Epithelial cell of prostate (primary cell): Measurements from ENCODE around the gene CNRIP1.
"Not testable (repeated sequence)": the region's sequence is repeated elsewhere in the genome, so short reads cannot be mapped to it uniquely, and the experiment has no call there.

Experiments used
- DNase-seq: peaks from one replicate; pipeline ENCODE4 v3.0.0-alpha.2; 2011; ENCODE audit warnings: low read depth, low spot score
- H3K27ac ChIP-seq: fragments of 450-650 bp; 2 replicates; pipeline ENCODE4 v1.5.1; 2017; ENCODE audit warnings: mild to moderate bottlenecking

The CNRIP1 gene

DNA sequence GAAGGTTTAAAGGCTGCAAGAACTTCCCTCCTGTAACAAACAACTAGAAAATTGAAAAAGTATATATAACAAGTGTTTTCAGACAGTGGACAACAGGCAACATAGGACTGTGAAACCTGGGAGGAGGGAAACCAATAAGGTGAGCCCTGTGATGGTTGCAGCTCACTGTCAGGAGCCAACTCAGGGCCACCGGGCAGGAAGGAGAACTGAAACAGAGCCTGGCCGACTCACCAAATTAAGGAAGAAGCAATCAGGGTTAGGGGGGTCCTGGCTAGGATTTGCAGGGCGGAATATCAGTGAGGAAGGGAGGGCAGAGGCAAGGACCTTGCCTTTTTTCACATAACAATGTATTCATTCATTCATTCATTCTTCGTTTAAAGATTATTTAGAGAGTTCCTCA, 21.8 kb upstream of the CNRIP1 start:
- no peak overlapping the region for H3K27ac ChIP-seq
- DNase-seq, result no peak

DNA sequence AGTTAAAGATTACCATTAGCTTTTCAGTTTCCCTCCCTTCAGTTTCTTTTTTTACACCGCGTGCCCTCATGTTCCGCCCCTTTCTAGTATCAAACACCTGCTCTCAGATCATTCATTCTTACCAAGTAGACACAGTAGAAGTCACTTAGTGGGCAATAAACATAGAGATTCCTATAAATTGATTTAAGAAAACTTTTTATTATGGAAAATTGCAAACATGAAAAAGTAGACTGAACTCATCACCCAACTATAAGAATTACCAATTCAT, 21.2 kb upstream of the CNRIP1 start:
- no peak overlapping the region for H3K27ac ChIP-seq
- no peak for DNase-seq

DNA sequence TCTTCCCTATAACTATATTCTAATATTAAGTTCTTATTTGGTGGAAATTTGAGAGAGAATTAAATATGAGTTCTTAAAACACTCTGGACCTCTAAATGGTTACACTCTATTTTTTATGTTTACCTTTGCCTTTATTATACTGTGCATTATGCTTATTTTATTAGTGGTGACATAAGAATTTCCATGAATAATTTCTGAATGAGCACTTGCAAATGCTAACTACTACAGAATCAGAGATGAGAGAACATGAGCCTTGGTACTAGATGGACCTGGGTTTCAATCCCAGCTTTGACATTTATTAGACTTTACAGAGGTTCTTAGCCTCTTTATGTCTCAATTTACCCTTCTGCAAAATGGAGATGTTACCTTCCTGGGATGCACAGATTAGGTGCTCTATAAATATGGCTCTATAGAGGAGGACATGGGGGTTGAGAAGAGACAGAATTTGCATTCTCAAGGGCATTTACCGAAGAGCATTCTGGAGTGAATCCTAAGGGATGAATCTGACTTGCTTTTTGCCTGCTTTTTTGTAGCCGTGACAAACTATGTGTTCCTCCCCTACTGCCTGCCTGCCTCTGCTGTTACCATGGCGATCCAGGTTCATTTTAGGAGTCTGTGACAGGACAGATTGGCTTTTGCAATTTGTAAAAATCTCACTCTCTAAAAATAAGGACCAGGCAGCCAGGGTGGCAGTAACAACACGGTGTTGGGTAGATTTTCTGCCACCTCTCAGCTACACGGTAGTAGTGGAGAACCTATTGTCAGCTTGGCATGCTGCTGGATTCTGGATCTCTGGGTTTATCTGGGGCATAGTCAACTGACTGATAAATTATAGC, 20.7 kb upstream of the CNRIP1 start:
- DNase-seq, result no peak
- no peak overlapping the region for H3K27ac ChIP-seq

DNA sequence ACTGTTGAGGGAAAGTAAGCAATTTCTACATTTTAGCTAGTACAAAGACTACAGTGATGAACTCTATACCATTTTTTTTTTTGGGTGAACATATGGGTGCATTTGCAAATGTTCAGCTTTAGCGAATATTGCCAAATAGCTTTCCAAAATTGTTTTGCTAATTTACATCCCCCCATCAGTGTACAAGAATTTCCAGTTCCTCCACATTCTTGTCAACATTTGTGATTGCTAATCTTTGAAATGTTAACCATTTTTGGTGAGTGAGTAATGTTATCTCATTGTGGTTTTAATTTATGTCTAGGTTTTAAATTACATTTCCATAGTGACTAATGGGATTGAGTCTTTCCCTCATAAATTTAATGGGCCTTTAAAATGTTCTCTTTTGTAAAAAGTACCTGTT, 16.4 kb upstream of the CNRIP1 start:
- DNase-seq, result peak; percentile 45
- H3K27ac ChIP-seq, result peak overlapping the region; percentile 18

DNA sequence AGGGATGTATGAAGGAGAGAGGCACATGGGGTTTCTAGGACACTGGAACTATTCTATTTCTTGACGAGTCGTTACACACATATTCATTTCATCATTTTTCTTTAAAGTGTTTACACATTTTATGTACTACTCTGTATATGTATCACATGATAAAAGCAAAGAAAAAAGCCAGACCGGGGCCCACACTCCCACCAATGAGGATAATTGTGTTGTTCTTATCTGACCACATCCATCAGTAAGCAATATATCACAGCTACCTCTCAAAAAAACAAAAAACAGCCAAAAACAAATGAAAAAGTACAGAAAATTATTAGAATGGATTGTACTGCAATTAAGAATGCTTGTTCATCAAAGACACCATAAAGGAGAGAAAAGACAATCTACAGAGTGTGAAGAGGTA, 14.2 kb upstream of the CNRIP1 start:
- DNase-seq, result no peak
- H3K27ac ChIP-seq, result no peak overlapping the region

DNA sequence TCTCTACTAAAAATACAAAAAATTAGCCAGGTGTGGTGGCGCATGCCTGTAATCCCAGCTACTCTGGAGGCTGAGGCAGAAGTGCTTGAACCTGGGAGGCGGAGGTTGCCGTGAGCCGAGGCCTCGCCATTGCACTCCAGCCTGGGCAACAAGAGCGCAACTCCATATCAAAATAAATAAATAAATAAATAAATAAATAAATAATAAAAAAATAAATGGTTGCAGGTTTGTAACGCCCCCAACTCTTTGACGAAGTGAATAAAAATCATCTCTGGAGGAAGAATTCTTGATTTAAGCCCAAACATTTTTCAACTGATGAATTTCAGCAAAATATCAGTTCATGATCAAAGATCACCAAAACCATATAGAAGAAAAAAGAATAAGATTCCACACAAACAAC, 13.3 kb upstream of the CNRIP1 start:
- DNase-seq, result no peak
- no peak overlapping the region for H3K27ac ChIP-seq

DNA sequence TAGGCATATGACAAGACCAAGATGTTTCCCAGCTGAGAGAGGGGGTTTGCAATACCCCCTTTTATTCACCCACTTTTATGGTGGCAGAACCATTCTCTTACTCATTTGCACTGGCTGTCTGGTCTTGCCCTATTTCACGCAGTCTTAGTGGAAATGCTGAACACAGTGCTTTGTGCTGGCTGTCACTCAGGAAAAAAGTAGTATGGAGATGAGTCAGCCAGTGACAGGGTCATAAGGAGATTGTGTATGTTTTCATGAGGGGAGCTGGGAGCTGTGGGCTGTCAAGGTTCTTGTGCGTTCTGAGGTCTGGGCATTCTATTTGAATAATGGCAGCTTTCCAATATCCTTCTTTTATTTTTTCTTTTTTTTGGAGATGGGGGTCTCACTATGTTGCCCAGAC, 10.9 kb upstream of the CNRIP1 start:
- no peak for DNase-seq
- H3K27ac ChIP-seq, result no peak overlapping the region

DNA sequence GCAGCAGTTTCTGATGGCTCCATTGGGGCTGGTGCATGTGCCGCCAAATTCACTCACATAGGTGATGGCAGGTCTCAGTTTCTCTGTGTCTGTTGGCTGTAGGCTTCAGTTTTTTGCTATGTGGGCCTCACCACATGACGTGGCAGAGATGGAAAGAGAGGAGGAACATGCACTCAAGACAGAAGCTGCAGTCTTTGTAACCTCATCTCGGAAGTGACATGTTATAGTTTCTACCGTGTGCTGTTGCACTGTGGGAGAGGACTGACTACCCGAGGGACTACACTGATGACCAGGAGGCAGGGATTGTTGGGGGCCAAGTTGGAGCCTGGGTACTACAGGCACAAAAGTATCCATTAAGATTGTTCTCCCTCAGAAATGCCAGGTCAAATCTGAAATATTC, 9.2 kb upstream of the CNRIP1 start:
- DNase-seq, result no peak
- no peak overlapping the region for H3K27ac ChIP-seq

DNA sequence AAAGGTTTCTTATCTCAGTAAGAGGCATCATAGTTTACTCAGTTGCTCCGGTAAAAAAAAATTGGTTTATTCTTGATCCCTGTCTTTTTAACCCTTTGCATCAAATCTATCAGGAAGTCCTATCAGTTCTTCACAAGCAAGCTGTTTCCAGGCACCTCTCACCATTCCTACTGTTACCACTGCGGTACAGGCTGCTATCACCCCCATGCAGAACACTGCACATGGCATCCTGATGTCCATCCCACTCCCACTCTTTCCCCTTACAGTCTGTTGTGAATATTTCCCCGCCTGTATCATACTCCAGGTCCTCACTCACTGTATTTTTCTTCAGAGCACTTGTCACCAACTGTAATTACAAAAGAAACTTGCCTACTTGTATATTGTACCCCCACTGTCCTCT, 5.3 kb upstream of the CNRIP1 start:
- no peak overlapping the region for H3K27ac ChIP-seq
- no peak for DNase-seq

DNA sequence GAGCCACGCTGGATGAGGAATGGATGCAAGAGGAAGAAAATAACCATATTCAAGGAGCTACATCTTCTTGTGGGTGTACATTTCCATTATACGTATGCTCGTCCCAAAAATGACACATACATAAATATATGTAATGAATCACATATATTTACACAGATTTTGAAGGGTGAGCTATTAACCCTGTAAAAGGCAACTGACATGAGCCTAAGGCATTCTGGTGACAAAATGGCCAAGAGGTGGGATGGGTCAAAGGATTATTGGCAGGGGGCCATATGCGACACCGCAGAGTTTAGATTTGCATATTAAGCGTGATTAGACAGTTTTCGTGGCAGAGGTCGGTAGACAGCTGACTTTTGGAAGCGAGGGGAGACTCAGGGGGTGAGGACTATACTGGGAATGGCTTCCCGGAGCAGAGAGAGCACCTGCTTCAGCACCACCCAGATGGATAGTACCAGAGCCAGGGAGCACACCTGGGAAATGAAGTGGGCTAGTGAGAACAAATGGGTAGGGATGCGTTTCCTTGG, 431 bp upstream of the CNRIP1 start:
- H3K27ac ChIP-seq, result no peak overlapping the region
- DNase-seq, result no peak

DNA sequence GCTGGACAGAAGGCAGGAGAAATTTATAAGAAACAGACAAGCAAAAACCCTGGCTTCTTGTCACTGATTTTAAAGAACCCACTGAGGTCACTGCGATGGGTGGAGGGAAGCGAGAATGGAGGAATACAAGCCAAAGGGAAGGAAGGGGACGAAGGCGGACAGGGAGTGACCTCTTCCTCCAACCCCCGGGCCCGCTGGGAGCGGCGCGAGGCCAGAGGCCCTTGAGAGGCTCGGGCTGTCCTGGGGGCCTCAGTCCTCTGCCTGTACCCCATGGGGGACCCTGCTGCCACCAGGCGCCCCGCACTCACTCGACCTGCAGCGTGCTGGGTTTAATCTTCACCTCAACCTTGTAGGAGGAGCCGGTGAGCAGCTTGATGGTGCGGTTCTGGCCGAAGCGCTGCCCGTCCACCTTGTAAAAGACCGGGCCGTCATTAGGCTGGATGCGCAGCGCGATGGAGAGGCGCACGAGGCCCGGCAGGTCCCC, 793 bp downstream of the CNRIP1 start:
- no peak overlapping the region for H3K27ac ChIP-seq
- no peak for DNase-seq

DNA sequence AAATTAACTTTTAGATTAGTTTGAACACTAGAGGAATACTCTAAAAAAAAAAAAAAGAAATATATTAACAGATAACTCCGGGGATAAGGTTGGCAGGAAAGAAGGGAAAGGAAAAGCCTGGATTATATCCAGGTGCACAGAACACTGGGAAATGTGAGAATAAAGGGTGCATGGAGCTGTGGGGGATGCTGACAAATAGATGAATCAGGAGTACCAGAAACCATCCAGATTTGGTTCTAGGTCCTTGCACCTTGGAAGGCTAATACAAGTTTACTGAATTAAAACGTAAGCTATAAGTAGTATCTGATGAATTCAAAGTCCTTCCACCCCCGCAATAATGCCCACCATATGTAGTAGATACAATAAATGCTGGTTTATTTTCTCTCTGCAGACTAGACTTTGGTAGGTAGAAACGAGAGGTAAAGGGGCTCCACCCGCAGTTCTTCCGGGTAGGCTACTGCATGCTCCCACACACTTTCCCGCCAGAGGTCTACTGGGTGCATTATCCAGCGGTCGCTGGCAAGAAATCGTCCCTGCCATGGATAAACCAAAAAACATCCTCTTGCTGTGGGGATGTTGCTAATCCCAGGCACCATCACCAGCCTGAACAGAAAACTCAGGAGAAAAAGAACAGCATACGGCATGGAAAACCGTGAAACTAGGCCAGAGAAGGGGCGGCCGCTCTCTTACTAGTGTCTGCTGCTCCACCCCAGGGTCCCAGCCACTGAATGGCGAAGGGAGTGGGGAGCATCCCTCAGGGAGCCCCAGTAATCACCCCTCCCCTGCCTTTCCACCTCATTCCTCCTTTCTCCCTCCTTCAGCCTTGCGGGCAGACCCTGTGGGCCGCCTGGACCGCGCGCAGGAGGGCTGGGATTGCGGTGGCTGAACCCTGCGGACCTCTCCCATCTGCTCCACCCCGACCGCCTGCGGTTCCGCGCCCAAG, 1.5 kb downstream of the CNRIP1 start:
- no peak overlapping the region for H3K27ac ChIP-seq
- no peak for DNase-seq

DNA sequence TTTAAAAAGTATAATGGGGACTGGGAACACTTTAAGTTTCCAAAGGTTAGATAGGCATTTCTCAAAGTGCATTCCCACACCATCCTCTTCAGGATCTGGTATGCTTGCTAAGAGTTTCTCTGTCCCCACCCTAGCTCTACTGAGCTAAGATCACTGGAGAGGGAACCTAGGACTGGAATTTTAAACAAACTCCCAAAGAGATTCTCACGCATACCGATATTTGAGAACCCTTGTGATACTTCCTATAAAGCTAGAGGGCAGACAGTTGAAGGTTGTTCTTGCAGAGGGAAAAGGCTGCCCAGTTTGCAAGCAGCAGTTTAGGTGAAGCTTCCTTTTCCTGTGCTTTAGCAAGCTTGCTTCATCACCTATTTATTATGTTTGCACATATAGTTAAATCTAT, 3.6 kb downstream of the CNRIP1 start:
- no peak overlapping the region for H3K27ac ChIP-seq
- DNase-seq, result no peak

DNA sequence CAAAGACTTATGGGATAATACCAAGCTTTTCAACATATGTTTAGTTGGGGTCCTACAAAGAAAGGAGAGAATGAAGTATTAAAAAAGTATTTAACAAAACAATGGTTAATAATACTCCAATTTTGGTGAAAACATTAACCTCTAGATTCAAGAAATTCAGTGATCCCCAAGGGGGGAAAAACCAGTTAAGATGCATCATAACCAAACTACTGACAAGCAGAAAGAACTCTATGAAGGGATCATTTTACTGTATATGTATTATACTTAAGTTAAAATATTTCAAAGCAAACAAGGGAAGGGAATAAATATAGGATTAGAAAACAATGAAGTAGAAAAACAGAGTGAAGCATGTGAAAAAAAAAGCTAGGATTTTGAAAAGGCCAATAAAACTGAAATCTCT, 8.7 kb downstream of the CNRIP1 start:
- DNase-seq, result no peak
- no peak overlapping the region for H3K27ac ChIP-seq

DNA sequence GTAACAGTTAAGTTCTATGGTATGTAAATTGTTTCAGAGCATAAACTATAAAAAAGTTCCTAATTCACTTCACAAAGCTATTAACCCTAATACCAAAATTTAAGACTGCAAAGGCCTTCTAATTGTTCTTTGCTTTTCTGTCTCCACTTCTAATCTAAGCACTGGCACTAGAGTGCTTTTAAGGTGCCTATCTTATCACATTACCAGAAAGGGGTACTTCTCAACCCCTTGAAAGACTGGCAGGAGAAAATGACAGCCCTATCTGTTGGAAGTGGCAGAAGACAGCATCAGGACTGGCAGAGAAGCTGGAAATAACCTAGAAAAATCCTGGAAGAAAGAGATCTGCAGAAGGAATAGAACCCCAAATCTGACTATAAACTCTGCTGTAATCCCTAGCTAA, 10.3 kb downstream of the CNRIP1 start:
- no peak for DNase-seq

DNA sequence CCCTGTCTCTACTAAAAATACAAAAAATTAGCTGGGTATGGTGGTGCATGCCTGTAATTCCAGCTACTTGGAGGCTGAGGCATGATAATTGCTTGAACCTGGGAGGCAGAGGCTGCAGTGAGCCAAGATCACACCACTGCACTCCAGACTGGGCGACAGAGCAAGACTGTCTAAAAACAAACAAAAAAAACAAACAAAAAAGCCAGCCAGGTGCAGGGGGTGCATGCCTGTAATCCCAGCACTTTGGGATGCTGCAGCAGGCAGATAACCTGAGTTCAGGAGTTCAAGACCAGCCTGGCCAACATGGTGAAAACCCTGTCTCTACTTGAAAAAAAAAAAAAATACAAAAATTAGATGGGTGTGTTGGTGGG, 15.9 kb downstream of the CNRIP1 start:
- not testable (repeated sequence) for H3K27ac ChIP-seq, DNase-seq

More for the DNA sequence above, 10.3 kb downstream of the CNRIP1 start:
- no peak overlapping the region for H3K27ac ChIP-seq

DNA sequence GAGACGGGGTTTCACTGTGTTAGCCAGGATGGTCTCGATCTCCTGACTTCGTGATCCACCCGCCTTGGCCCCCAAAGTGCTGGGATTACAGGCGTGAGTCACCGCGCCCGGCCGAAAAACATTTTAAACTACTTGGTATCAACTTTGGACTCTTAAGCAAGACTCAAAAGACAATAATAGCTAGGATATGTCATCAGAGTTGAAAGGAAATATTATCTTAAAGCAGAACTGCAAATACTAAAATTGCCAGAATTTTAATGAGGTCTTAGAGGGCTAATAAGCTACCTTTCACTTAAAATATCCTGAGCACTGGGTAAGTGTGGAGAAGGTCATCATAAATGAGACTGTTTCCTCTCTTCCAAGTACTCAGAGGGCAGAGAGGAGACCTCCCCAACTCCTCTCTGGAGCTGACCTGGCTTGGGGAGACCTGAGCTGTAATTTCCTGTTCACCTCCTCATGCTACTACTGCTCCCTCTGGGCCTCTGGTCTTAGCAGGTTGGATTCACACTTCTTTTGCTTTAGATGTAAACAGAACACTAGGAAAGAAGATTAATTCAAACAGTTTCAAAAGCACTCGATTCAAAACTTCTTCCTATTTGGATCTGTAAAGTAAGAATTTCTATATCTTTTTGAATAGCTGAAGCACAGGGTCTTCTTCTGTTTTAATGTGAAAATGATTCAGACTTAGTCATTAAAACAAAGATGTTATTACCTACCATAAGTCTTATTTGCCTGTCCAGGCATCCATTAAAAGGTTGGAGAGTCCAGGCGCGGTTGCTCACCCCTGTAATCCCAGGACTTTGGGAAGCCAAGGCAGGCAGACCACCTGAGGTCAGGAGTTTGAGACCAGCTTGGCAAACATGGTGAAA, 16.5 kb downstream of the CNRIP1 start:
- H3K27ac ChIP-seq, result no peak overlapping the region
- no peak for DNase-seq

DNA sequence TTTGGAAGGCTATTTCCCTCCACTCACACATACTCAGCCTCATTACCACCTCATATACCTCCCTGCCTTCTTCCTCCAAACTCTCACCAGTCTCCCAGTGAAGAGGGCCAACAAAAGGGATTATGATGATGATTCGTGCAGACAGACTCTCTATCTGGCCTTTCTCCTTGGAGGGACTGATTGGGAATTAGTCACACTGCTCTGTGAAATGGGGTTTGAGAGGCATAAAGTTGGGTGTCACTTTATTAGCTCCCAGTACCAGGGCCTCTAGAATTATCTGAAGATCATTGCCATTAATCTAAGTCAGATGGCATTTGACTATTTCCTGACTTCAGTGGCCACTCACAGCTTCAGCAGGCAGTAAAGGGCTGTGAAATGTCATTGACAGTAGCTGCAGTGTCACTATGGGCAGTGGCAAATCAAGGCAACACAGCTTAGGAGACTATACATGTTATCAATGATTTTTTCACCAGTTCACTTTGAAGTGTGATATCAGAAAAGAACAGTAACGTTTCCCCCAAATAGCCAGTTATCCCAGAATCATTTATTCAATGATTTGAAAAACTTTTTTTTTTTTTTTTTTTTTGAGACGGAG, 17.4 kb downstream of the CNRIP1 start:
- H3K27ac ChIP-seq, result no peak overlapping the region
- DNase-seq, result no peak

DNA sequence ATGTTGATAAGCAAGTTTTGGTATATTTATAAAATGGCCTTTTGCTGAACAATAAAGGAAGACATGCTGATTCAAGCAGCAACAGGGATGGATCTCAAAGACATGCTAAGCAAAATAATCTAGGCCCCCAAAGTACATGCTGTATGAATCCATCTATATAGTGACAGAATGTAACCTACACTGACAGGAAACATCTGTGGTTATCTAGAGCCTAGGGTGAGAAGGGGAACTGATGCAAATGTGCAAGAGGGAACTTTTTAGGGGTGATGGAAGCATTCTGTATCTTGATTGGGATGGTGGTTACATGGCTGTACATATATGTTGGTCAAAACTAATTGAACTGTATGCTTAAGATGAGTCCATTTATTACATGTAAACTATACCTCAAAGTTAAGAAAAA, 24.2 kb downstream of the CNRIP1 start:
- no peak overlapping the region for H3K27ac ChIP-seq
- DNase-seq, result no peak

DNA sequence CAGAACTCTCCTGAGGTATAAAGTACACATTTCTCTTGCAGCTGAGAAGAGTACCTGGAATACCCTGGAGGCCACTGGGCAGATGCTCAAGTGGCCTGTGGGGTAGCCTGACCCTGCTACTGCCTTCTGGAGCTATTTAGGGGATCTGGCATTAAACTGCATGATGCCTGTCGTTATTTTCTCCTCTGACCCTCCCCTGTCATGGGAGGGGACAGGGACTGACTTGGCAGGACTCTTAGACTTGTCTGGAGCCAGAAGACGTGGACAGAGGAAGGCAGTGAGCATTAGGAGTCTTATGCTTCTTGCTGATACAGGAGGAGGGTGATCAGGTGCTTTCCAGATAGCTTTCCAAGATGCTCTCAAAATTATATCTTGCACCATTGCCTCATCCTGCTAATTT, 24.8 kb downstream of the CNRIP1 start:
- no peak for DNase-seq
- no peak overlapping the region for H3K27ac ChIP-seq
